GM18498 (cell line): Measurements from ENCODE around the gene DCK.

Source experiments
- ATAC-seq: cut with Tn5 transposase; IDR thresholded peaks from one replicate; pipeline ENCODE4 v1.9.1; 2021; ENCODE audit warnings: mild to moderate bottlenecking, moderate library complexity; ENCODE audit not compliant: unreplicated experiment

Gene DCK

GRCh38 chr4:70993181-70994068, at the start of gene DCK:
Gene DCK, plus strand, starts transcription at chr4:70993649. Its CDS starts 187 bp downstream, at chr4:70993836.
- peak; percentile 88 for ATAC-seq

- ATAC-seq: no peak
Measured at GRCh38 chr4:70945046-70945445, 48.4 kb upstream of the DCK start.

GRCh38 chr4:70945452-70946055, 47.9 kb upstream of the DCK start:
- ATAC-seq: no peak

- ATAC-seq: no peak
Measured at GRCh38 chr4:70946939-70947338, 46.5 kb upstream of the DCK start.

- peak; percentile 66 for ATAC-seq
Measured at GRCh38 chr4:70948665-70949260, 44.7 kb upstream of the DCK start.

- no peak for ATAC-seq
Measured at GRCh38 chr4:70954032-70954431, 39.4 kb upstream of the DCK start.

- ATAC-seq: no peak
Measured at GRCh38 chr4:70956549-70957210, 36.8 kb upstream of the DCK start.

- ATAC-seq: no peak
Measured at GRCh38 chr4:70958681-70959080, 34.8 kb upstream of the DCK start.

GRCh38 chr4:70969076-70969475, 24.4 kb upstream of the DCK start:
- ATAC-seq: no peak

- no peak for ATAC-seq
Measured at GRCh38 chr4:70976252-70976651, 17.2 kb upstream of the DCK start.

GRCh38 chr4:70979445-70980008, 13.9 kb upstream of the DCK start:
- ATAC-seq: no peak

- no peak for ATAC-seq
Measured at GRCh38 chr4:70980196-70980595, 13.3 kb upstream of the DCK start.

GRCh38 chr4:70984106-70984505, 9.3 kb upstream of the DCK start:
- ATAC-seq: no peak

- ATAC-seq: no peak
Measured at GRCh38 chr4:70984589-70984988, 8.9 kb upstream of the DCK start.

GRCh38 chr4:70991596-70991995, 1.9 kb upstream of the DCK start:
- no peak for ATAC-seq

GRCh38 chr4:70992391-70992881, 1.0 kb upstream of the DCK start:
- ATAC-seq: no peak

GRCh38 chr4:70994069-70994366, 569 bp downstream of the DCK start:
- ATAC-seq: no peak

GRCh38 chr4:70994387-70995099, 1.1 kb downstream of the DCK start:
- ATAC-seq: peak; percentile 40

- no peak for ATAC-seq
Measured at GRCh38 chr4:70996018-70996360, 2.5 kb downstream of the DCK start.

- ATAC-seq: no peak
Measured at GRCh38 chr4:70997036-70997435, 3.6 kb downstream of the DCK start.

- ATAC-seq: no peak
Measured at GRCh38 chr4:70997546-70997945, 4.1 kb downstream of the DCK start.
